Measurements from ENCODE around the gene MBOAT2. TPM values are rescaled to one million over a fixed set of nuclear protein-coding genes. Genes with fewer than 3 reads are reported as not detected.

Gene MBOAT2
- total and polyA plus RNA-seq, 2 donors (not counting 1 experiment from before 2014, with no cell fraction given): 0.24 to 1.3 TPM

DNA sequence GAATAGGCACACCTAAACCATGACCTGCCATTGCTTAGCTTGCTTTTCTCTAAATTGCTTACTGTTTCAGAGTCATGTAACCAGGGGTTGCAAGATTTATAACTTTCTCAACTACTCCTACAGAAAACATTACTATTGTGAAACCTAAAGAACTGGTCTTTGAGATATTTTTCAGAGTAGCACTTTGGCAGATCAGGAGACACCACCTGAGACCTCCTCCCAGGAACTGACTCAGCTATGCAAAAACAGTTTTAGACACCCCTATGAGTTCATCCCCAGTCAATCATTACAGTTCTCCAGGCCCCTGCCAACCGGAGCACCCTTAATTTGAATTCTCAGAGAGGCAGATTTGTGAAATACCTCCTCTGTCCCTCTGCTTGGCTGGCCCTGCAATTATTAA lies 80.3 kb downstream of the MBOAT2 start:
- no peak for TF ChIP-seq EZH2 (IDR thresholded peaks at IDR 0.05; ENCODE audit: borderline replicate concordance, insufficient read depth, low read depth, low read length, poor library complexity, severe bottlenecking)
- TF ChIP-seq, protein P1, sequence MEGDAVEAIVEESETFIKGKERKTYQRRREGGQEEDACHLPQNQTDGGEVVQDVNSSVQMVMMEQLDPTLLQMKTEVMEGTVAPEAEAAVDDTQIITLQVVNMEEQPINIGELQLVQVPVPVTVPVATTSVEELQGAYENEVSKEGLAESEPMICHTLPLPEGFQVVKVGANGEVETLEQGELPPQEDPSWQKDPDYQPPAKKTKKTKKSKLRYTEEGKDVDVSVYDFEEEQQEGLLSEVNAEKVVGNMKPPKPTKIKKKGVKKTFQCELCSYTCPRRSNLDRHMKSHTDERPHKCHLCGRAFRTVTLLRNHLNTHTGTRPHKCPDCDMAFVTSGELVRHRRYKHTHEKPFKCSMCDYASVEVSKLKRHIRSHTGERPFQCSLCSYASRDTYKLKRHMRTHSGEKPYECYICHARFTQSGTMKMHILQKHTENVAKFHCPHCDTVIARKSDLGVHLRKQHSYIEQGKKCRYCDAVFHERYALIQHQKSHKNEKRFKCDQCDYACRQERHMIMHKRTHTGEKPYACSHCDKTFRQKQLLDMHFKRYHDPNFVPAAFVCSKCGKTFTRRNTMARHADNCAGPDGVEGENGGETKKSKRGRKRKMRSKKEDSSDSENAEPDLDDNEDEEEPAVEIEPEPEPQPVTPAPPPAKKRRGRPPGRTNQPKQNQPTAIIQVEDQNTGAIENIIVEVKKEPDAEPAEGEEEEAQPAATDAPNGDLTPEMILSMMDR (IDR thresholded peaks at IDR 0.05): no peak
- Histone ChIP-seq H4K20me1 (ENCODE audit: control insufficient read depth, insufficient read depth, low read length, poor library complexity, severe bottlenecking) (no peaks in the 10 kb centered on the region), H3K36me3 (replicated peaks in 1 of 2; ENCODE audit: control extremely low read depth in 1 of 2, control insufficient read depth in 1 of 2, extremely low read depth in 1 of 2, insufficient read depth in 2 of 2, low read length in 1 of 2) (no peaks in the 10 kb centered on the region), H3K27me3 (replicated peaks in 1 of 4; ENCODE audit: control extremely low read depth in 1 of 4, control insufficient read depth in 3 of 4, insufficient read depth in 4 of 4, low read length in 3 of 4) (peaks cover 0 to 3% (median 0%) of the 10 kb centered on the region in 4 experiments), H3K4me2 (replicated peaks; ENCODE audit: low read depth, low read length, poor library complexity, severe bottlenecking) (no peak overlapping the region), H3K9me3 (ENCODE audit: control extremely low read depth in 1 of 3, control insufficient read depth in 2 of 3, insufficient read depth in 1 of 3, low read length in 2 of 3) (no peaks in the 10 kb centered on the region), H3K4me1 (ENCODE audit: control insufficient read depth in 2 of 2, insufficient read depth in 2 of 2, low read length in 2 of 2) (no peaks in the 10 kb centered on the region), H3K79me2 (ENCODE audit: control insufficient read depth, insufficient read depth, low read length) (no peaks in the 10 kb centered on the region), H3K4me3 (ENCODE audit: control extremely low read depth in 1 of 5, extremely low read depth in 1 of 5, insufficient read depth in 1 of 5, low read depth in 2 of 5, low read length in 4 of 5) (no peak overlapping the region), H3K27ac (ENCODE audit: low read length in 2 of 2) (no peak overlapping the region), H3K9ac (ENCODE audit: low read length) (no peak overlapping the region), H2AFZ (ENCODE audit: insufficient read depth, low read depth, low read length, poor library complexity, severe bottlenecking) (no peak overlapping the region)
- no peak for DNase-seq
- H3K27ac Mint-ChIP-seq: no peak overlapping the region
- WGBS (ENCODE audit: insufficient coverage): 67% methylated on average over 1 of the region's 1 CpG
- ChIA-PET POLR2A (no interaction called here), CTCF (no interaction called here)
- H3K4me1 Mint-ChIP-seq: no peaks in the 10 kb centered on the region
- no peaks in the 10 kb centered on the region for H3K9me3 Mint-ChIP-seq (ENCODE audit: insufficient read depth)
- H3K4me3 Mint-ChIP-seq: no peak overlapping the region
- ATAC-seq (ENCODE audit: low read depth): no peak
- intact Hi-C loops (cut with micrococcal nuclease): no loop called here
- H3K27me3 Mint-ChIP-seq: no peaks in the 10 kb centered on the region

DNA sequence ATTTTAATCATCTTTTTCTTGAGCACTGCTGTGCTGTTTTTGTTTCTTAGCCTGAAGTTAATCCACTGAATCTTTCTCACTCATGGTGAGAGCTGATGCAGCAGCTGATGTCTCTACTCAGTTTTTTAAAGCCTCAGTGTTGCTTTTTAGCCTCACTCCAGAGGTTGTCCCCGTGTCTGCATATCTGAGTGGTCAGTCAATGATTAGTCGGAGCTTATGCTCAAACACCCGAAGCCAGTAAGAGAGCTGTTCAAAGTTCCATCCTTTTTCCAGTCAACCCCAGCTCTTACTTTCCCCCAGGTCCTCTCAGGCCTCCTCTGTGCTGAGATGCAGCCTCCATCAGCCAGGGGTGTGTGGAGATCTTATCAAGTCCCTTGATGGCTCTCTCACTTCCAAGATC lies 81.1 kb downstream of the MBOAT2 start:
- Mint-ChIP-seq H3K27ac (no peak overlapping the region), H3K27me3 (no peaks in the 10 kb centered on the region), H3K4me3 (no peak overlapping the region), H3K9me3 (ENCODE audit: insufficient read depth) (no peaks in the 10 kb centered on the region), H3K4me1 (no peaks in the 10 kb centered on the region)
- WGBS (ENCODE audit: insufficient coverage): 83% methylated on average over 1 of the region's 3 CpGs
- Histone ChIP-seq H3K9me3 (ENCODE audit: control extremely low read depth in 1 of 3, control insufficient read depth in 2 of 3, insufficient read depth in 1 of 3, low read length in 2 of 3) (no peaks in the 10 kb centered on the region), H3K4me2 (replicated peaks; ENCODE audit: low read depth, low read length, poor library complexity, severe bottlenecking) (no peak overlapping the region), H4K20me1 (ENCODE audit: control insufficient read depth, insufficient read depth, low read length, poor library complexity, severe bottlenecking) (no peaks in the 10 kb centered on the region), H3K79me2 (ENCODE audit: control insufficient read depth, insufficient read depth, low read length) (no peaks in the 10 kb centered on the region), H3K27ac (ENCODE audit: low read length in 2 of 2) (no peak overlapping the region), H3K27me3 (replicated peaks in 1 of 4; ENCODE audit: control extremely low read depth in 1 of 4, control insufficient read depth in 3 of 4, insufficient read depth in 4 of 4, low read length in 3 of 4) (no peaks in the 10 kb centered on the region), H3K4me1 (ENCODE audit: control insufficient read depth in 2 of 2, insufficient read depth in 2 of 2, low read length in 2 of 2) (no peaks in the 10 kb centered on the region), H2AFZ (ENCODE audit: insufficient read depth, low read depth, low read length, poor library complexity, severe bottlenecking) (no peak overlapping the region), H3K4me3 (ENCODE audit: control extremely low read depth in 1 of 5, extremely low read depth in 1 of 5, insufficient read depth in 1 of 5, low read depth in 2 of 5, low read length in 4 of 5) (no peak overlapping the region), H3K9ac (ENCODE audit: low read length) (no peak overlapping the region), H3K36me3 (replicated peaks in 1 of 2; ENCODE audit: control extremely low read depth in 1 of 2, control insufficient read depth in 1 of 2, extremely low read depth in 1 of 2, insufficient read depth in 2 of 2, low read length in 1 of 2) (no peaks in the 10 kb centered on the region)
- intact Hi-C loops (cut with micrococcal nuclease): no loop called here
- ChIA-PET POLR2A (no interaction called here), CTCF (no interaction called here)
- no peak for DNase-seq
- no peak for TF ChIP-seq EZH2 (IDR thresholded peaks at IDR 0.05; ENCODE audit: borderline replicate concordance, insufficient read depth, low read depth, low read length, poor library complexity, severe bottlenecking)
- TF ChIP-seq, protein P1 (IDR thresholded peaks at IDR 0.05): no peak
- no peak for ATAC-seq (ENCODE audit: low read depth)

Data from B cell (primary cell).